WTC11 (cell line): Measurements from ENCODE around the gene DNAAF5. TPM values are rescaled to one million over a fixed set of nuclear protein-coding genes. Genes with fewer than 3 reads are reported as not detected.
"Not testable (repeated sequence)": the region's sequence is repeated elsewhere in the genome, so short reads cannot be mapped to it uniquely, and the experiment has no call there.

Experiments used
- ATAC-seq: fragments of 200-7000 bp; cut with Tn5 transposase; 2 replicates; pipeline ENCODE4 v1.10.0; 2021; ENCODE audit warnings: mild to moderate bottlenecking, moderate library complexity
- CTCF ChIA-PET: fragments of 300-600 bp; sonication (Branson Sonifier 250); formaldehyde crosslinking; loops from one replicate; lab custom pipeline; 2021; ENCODE audit warnings: antibody characterized with exemption; lab: Charles Lee
- POLR2A ChIA-PET: fragments of 350-600 bp; sonication (Branson Sonifier 250); formaldehyde crosslinking; loops from one replicate; lab custom pipeline; 2021; ENCODE audit warnings: antibody characterized with exemption; lab: Charles Lee
- DNase-seq: peaks from one replicate; pipeline ENCODE4 v3.0.0; 2021; ENCODE audit warnings: low spot score
- H3K27ac Mint-ChIP-seq: 2 replicates; pipeline ENCODE4 v1.8.0; 2021; ENCODE audit warnings: mixed read lengths
- H3K27me3 Mint-ChIP-seq: 2 replicates; pipeline ENCODE4 v1.8.0; 2021; ENCODE audit warnings: low read depth, mild to moderate bottlenecking, moderate library complexity, mixed read lengths
- H3K36me3 Mint-ChIP-seq: 2 replicates; pipeline ENCODE4 v1.8.0; 2021; ENCODE audit warnings: mixed read lengths
- H3K4me1 Mint-ChIP-seq: 2 replicates; pipeline ENCODE4 v1.8.0; 2022; ENCODE audit warnings: mixed read lengths
- H3K4me3 Mint-ChIP-seq: 2 replicates; pipeline ENCODE4 v1.8.0; 2021; ENCODE audit warnings: mild to moderate bottlenecking, moderate library complexity, mixed read lengths
- H3K9me3 Mint-ChIP-seq: 2 replicates; pipeline ENCODE4 v1.8.0; 2021; ENCODE audit warnings: mixed read lengths
- ATF2 ChIP-seq: sonication (generic); formaldehyde crosslinking; IDR thresholded peaks from 2 replicates; pipeline ENCODE4 v1.8.1; 2022; ENCODE audit warnings: low read depth, missing genetic modification reagents, borderline replicate concordance
- E2F1 ChIP-seq: sonication (generic); formaldehyde crosslinking; IDR thresholded peaks from 2 replicates; pipeline ENCODE4 v1.8.0; 2022; ENCODE audit warnings: mild to moderate bottlenecking, missing genetic modification reagents
- E2F4 ChIP-seq: sonication (generic); formaldehyde crosslinking; IDR thresholded peaks from 2 replicates; pipeline ENCODE4 v1.8.1; 2022; ENCODE audit warnings: low read depth, mild to moderate bottlenecking, moderate library complexity, missing genetic modification reagents, borderline replicate concordance
- FOXP4 ChIP-seq: sonication (generic); formaldehyde crosslinking; IDR thresholded peaks from 2 replicates; pipeline ENCODE4 v1.8.0; 2022; ENCODE audit warnings: mild to moderate bottlenecking, missing genetic modification reagents
- GRHL2 ChIP-seq: fragments of 250-450 bp; sonication (Bioruptor Pico); IDR thresholded peaks from 2 replicates; pipeline ENCODE4 v1.8.0; 2022; ENCODE audit warnings: mild to moderate bottlenecking, moderate library complexity; ENCODE audit not compliant: insufficient replicate concordance, severe bottlenecking
- GTF2I ChIP-seq: fragments of 250-450 bp; sonication (Bioruptor Pico); conservative IDR thresholded peaks from 2 replicates; pipeline ENCODE4 v1.4.0; 2021; ENCODE audit warnings: mild to moderate bottlenecking
- HMGXB4 ChIP-seq: sonication (generic); formaldehyde crosslinking; IDR thresholded peaks from 2 replicates; pipeline ENCODE4 v1.8.1; 2023; ENCODE audit warnings: mild to moderate bottlenecking, moderate library complexity, missing genetic modification reagents
- MXD4 ChIP-seq: fragments of 250-450 bp; sonication (Bioruptor Pico); IDR thresholded peaks from 2 replicates; pipeline ENCODE4 v1.8.0; 2021; ENCODE audit warnings: mild to moderate bottlenecking, moderate library complexity, borderline replicate concordance
- SOX15 ChIP-seq: fragments of 250-450 bp; sonication (Bioruptor Pico); IDR thresholded peaks from 2 replicates; pipeline ENCODE4 v1.9.0; 2021; ENCODE audit warnings: mild to moderate bottlenecking
- TEAD4 ChIP-seq: sonication (generic); formaldehyde crosslinking; IDR thresholded peaks from 2 replicates; pipeline ENCODE4 v1.8.0; 2022; ENCODE audit warnings: mild to moderate bottlenecking, missing genetic modification reagents
- ZNF281 ChIP-seq: sonication (generic); formaldehyde crosslinking; IDR thresholded peaks from 2 replicates; pipeline ENCODE4 v1.8.0; 2023; ENCODE audit warnings: mild to moderate bottlenecking, missing genetic modification reagents
- total RNA-seq: library from RNA; stranded (reverse); gene quantifications from 3 replicates; pipeline ENCODE4 v1.2.3, GENCODE V29; 2021

DNAAF5 gene
- total RNA-seq, 1 experiment from 2014 or later, result 62.2 TPM

- POLR2A ChIA-PET, result interaction anchor here (0.5 kb wide), 1 partner anchor 22 kb away, joined by 5 read pairs; no protein-coding TSS in a partner anchor
Measured at GRCh38 chr7:791519-791918, 65.0 kb downstream of the DNAAF5 start.

GRCh38 chr7:794207-794606, 67.7 kb downstream of the DNAAF5 start:
- DNase-seq (no peak), ATAC-seq (no peak)
- ChIA-PET POLR2A (no interaction called here), CTCF (no interaction called here)
- no peak for TF ChIP-seq GTF2I (CRISPR knock-in tag)
- no peak for TF ChIP-seq HMGXB4 (CRISPR knock-in tag)
- TF ChIP-seq ZNF281 (CRISPR knock-in tag), result no peak
- TF ChIP-seq ATF2 (CRISPR knock-in tag), result no peak
- TF ChIP-seq E2F1 (CRISPR knock-in tag), result no peak
- H3K36me3 Mint-ChIP-seq, result peaks cover 5% of the 10 kb centered on the region
- no peaks in the 10 kb centered on the region for H3K27me3 Mint-ChIP-seq
- no peak overlapping the region for H3K27ac Mint-ChIP-seq
- peaks cover 5% of the 10 kb centered on the region for H3K9me3 Mint-ChIP-seq
- H3K4me3 Mint-ChIP-seq, result no peak overlapping the region
- no peaks in the 10 kb centered on the region for H3K4me1 Mint-ChIP-seq

More at GRCh38 chr7:791519-791918, 65.0 kb downstream of the DNAAF5 start:
- Mint-ChIP-seq H3K4me1 (no peaks in the 10 kb centered on the region), H3K36me3 (peaks cover 16% of the 10 kb centered on the region), H3K9me3 (peaks cover 10% of the 10 kb centered on the region), H3K27me3 (no peaks in the 10 kb centered on the region), H3K4me3 (no peak overlapping the region), H3K27ac (no peak overlapping the region)
- no peak for ATAC-seq
- no peak for DNase-seq
- TF ChIP-seq E2F4 (CRISPR knock-in tag) (no peak), FOXP4 (CRISPR knock-in tag) (no peak), GRHL2 (no peak), MXD4 (no peak)
- CTCF ChIA-PET, result no interaction called here

GRCh38 chr7:794671-795329, 68.3 kb downstream of the DNAAF5 start:
- no peak for DNase-seq
- ChIA-PET POLR2A (no interaction called here), CTCF (no interaction called here)
- TF ChIP-seq TEAD4 (CRISPR knock-in tag), result no peak
- TF ChIP-seq SOX15 (CRISPR knock-in tag), result no peak
- TF ChIP-seq, all 79 proteins: peak for 0
- Mint-ChIP-seq H3K27me3 (no peaks in the 10 kb centered on the region), H3K27ac (no peak overlapping the region), H3K4me3 (no peak overlapping the region), H3K4me1 (no peaks in the 10 kb centered on the region), H3K36me3 (peaks cover 4% of the 10 kb centered on the region), H3K9me3 (peaks cover 5% of the 10 kb centered on the region)
- no peak for ATAC-seq

GRCh38 chr7:796434-797169, 70.1 kb downstream of the DNAAF5 start:
- ATAC-seq, H3K27me3 Mint-ChIP-seq, H3K4me3 Mint-ChIP-seq, H3K36me3 Mint-ChIP-seq, H3K9me3 Mint-ChIP-seq, POLR2A ChIA-PET, H3K27ac Mint-ChIP-seq, DNase-seq, H3K4me1 Mint-ChIP-seq: not testable (repeated sequence)
- CTCF ChIA-PET, result interaction anchor here (0.5 kb wide), 1 partner anchor 464 kb away, joined by 3 read pairs; no protein-coding TSS in a partner anchor
